CD14-positive monocyte (primary cell): ENCODE results near the gene RNF225. TPM values are rescaled to one million over a fixed set of nuclear protein-coding genes. Genes with fewer than 3 reads are reported as not detected.
"Not testable (repeated sequence)": the region's sequence is repeated elsewhere in the genome, so short reads cannot be mapped to it uniquely, and the experiment has no call there.

Experiments
- DNase-seq, 3 donors: peaks; one replicate each; pipeline ENCODE4 v3.0.0-alpha.2; 2011 to 2022
- H2AFZ ChIP-seq: 2 replicates; pipeline ENCODE4 v1.6.0; 2012; ENCODE audit warnings: mild to moderate bottlenecking, low read depth, low read length, inconsistent platforms; ENCODE audit not compliant: insufficient read depth, poor library complexity, severe bottlenecking
- H3K27ac ChIP-seq, 2 donors: 1 replicate in 1 of 2; 2 replicates in 1 of 2; pipeline ENCODE4 v1.5.1; 2012 to 2013; ENCODE audit warnings: low read length in 2 of 2, control low read depth in 1 of 2, inconsistent platforms in 1 of 2, low read depth in 1 of 2, mild to moderate bottlenecking in 1 of 2
- H3K27me3 ChIP-seq, 2 donors: one replicate each; pipeline versions ENCODE4 v1.6.0 to v1.6.1; 2011 to 2013; ENCODE audit warnings: low read length in 2 of 2; ENCODE audit not compliant: control insufficient read depth in 2 of 2, insufficient read depth in 2 of 2
- H3K36me3 ChIP-seq, 2 donors: replicated peaks in 1 of 2; 1 replicate in 1 of 2; 2 replicates in 1 of 2; pipeline versions ENCODE4 v1.5.1 to v1.6.1; 2012 to 2013; ENCODE audit warnings: low read length in 2 of 2, control low read depth in 1 of 2, inconsistent platforms in 1 of 2, mild to moderate bottlenecking in 1 of 2; ENCODE audit not compliant: insufficient read depth in 2 of 2, control insufficient read depth in 1 of 2
- H3K4me1 ChIP-seq, 2 donors: 1 replicate in 1 of 2; 2 replicates in 1 of 2; pipeline versions ENCODE4 v1.5.1 to v1.6.1; 2012 to 2013; ENCODE audit warnings: low read length in 2 of 2, control low read depth in 1 of 2, inconsistent platforms in 1 of 2, mild to moderate bottlenecking in 1 of 2, moderate library complexity in 1 of 2; ENCODE audit not compliant: insufficient read depth in 2 of 2, control insufficient read depth in 1 of 2
- H3K4me2 ChIP-seq: replicated peaks from 2 replicates; pipeline ENCODE3; 2012; ENCODE audit warnings: low read length, moderate library complexity, mild to moderate bottlenecking; ENCODE audit not compliant: poor library complexity, severe bottlenecking; ENCODE audit errors: extremely low read depth
- H3K4me3 ChIP-seq, 3 experiments: fragments of 200-600 bp in 1 of 3; sonication (generic) in 1 of 3; replicated peaks in 1 of 3; 1 replicate in 2 of 3; 2 replicates in 1 of 3; pipeline ENCODE4 v1.5.1; 2011 to 2013; ENCODE audit warnings: low read length in 3 of 3, mild to moderate bottlenecking in 3 of 3, control low read depth in 2 of 3, low read depth in 2 of 3, inconsistent platforms in 1 of 3, moderate library complexity in 1 of 3
- H3K79me2 ChIP-seq: 2 replicates; pipeline ENCODE4 v1.6.0; 2012; ENCODE audit warnings: mild to moderate bottlenecking, control low read depth, inconsistent platforms, low read length, moderate library complexity; ENCODE audit not compliant: insufficient read depth
- H3K9ac ChIP-seq: 2 replicates; pipeline ENCODE4 v1.6.0; 2017; ENCODE audit warnings: low read length, mild to moderate bottlenecking; ENCODE audit not compliant: insufficient read depth, poor library complexity, severe bottlenecking
- H3K9me3 ChIP-seq, 2 donors: replicated peaks in 1 of 2; 1 replicate in 1 of 2; 2 replicates in 1 of 2; pipeline versions ENCODE4 v1.5.1 to v1.6.1; 2012 to 2013; ENCODE audit warnings: low read length in 2 of 2, control low read depth in 1 of 2; ENCODE audit not compliant: control insufficient read depth in 1 of 2, insufficient read depth in 1 of 2
- H4K20me1 ChIP-seq: 2 replicates; pipeline ENCODE4 v1.6.0; 2012; ENCODE audit warnings: mild to moderate bottlenecking, low read length, control low read depth, moderate library complexity; ENCODE audit not compliant: insufficient read depth
- H3K27ac Mint-ChIP-seq, 7 donors: one replicate each; pipeline ENCODE4 v1.8.0; 2020; ENCODE audit warnings: mild to moderate bottlenecking in 7 of 7, mixed read lengths in 7 of 7, moderate library complexity in 6 of 7, inconsistent platforms in 2 of 7
- H3K27me3 Mint-ChIP-seq, 3 donors: one replicate each; pipeline ENCODE4 v1.8.0; 2021 to 2022; ENCODE audit warnings: low read depth in 3 of 3, mild to moderate bottlenecking in 3 of 3, mixed read lengths in 3 of 3, moderate library complexity in 3 of 3, inconsistent platforms in 1 of 3
- H3K36me3 Mint-ChIP-seq, 2 donors: one replicate each; pipeline ENCODE4 v1.8.0; 2020; ENCODE audit warnings: mixed read lengths in 2 of 2, inconsistent platforms in 1 of 2, mild to moderate bottlenecking in 1 of 2
- H3K4me1 Mint-ChIP-seq: one replicate; pipeline ENCODE4 v1.8.0; 2020; ENCODE audit warnings: mild to moderate bottlenecking, mixed read lengths
- H3K4me3 Mint-ChIP-seq, 2 donors: one replicate each; pipeline ENCODE4 v1.8.0; 2020; ENCODE audit warnings: mild to moderate bottlenecking in 2 of 2, mixed read lengths in 2 of 2, moderate library complexity in 1 of 2
- H3K9me3 Mint-ChIP-seq, 7 donors: one replicate each; pipeline ENCODE4 v1.8.0; 2020 to 2022; ENCODE audit warnings: mixed read lengths in 7 of 7, mild to moderate bottlenecking in 6 of 7, moderate library complexity in 6 of 7, inconsistent platforms in 2 of 7
- CTCF ChIP-seq: fragments of 200-600 bp; IDR thresholded peaks from one replicate; pipeline ENCODE4 v1.8.0; 2022; ENCODE audit warnings: antibody characterized with exemption, mild to moderate bottlenecking
- WGBS: methylation state at CpG from one replicate; pipeline ENCODE4 v1.1.5; 2013; ENCODE audit warnings: missing lambda C conversion rate; ENCODE audit not compliant: insufficient coverage; 5-methylcytosine and 5-hydroxymethylcytosine counted together
- intact Hi-C, 2 donors: fragments of 100-400 bp; cut with micrococcal nuclease; formaldehyde crosslinking; loops; one replicate each; pipeline versions ENCODE4 v1.15.0 to v1.15.1; 2023
- polyA plus RNA-seq, 3 donors: library from polyadenylated mRNA; depleted of rRNA in 1 of 3; unstranded in 2 of 3; stranded (reverse) in 1 of 3; fragments of 300-500 nt in 2 of 3; fragments of >200 nt in 1 of 3; fragmentation: Illumina TruSeq in 2 of 3; gene quantifications; 1 replicate in 2 of 3; 2 replicates in 1 of 3; pipeline ENCODE4 v1.2.3, GENCODE V29; 2012 to 2021

Gene RNF225
- polyA plus RNA-seq, 3 donors: not detected

DNA sequence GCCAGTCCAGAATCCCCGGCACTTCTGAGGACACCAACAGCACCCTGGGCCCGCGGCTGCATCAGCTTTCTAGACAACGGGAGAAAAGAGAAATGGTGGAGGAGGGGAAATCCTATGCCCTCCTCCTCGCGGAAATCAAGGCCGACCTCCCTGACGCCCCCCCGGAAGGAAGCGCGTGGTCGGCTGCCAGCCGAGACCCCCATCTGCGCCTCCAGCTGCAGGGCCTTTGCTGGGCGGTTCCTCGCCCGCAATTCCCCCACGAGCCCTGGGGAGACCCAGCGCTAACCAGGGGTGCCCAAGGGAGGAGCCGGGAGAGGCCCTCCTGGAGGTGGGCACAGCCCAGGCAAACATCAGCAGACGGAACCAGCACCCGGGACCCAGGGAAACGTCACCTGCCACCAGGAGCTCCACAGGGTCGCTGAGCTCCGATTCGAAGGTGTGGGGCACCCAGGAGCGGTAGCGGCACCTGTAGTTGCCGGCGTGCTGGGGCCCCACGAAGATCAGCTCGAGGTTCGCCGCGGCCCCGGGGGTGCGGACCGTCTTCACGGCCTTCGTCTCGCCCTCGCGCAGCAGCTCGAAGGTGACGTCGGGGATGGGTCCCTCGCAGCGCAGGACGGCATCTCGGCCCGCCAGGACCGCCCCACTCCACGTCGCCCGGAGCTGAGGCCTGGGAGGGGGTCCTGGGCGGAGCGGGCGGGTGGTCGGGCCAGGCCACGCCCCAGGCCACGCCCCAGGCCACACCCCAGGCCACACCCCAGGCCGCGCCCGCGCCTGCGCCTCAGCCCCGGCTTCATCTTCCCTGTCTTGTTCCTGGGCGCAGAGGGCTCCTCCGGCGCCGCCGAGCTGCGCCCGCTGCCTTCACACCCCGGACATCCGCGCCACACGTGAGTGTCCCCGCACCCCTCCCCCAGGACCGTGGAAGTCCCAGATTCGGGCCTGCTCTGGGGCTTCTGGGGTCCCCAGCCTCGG lies 48.2 kb upstream of the RNF225 start:
- H4K20me1 ChIP-seq: no peaks in the 10 kb centered on the region
- no peaks in the 10 kb centered on the region for H3K79me2 ChIP-seq
- peak overlapping the region; percentile 62 to 89 (median 73) for H3K4me3 ChIP-seq
- TF ChIP-seq CTCF: no peak
- Mint-ChIP-seq H3K27me3 (peaks cover 7 to 39% (median 16%) of the 10 kb centered on the region in 3 donors), H3K9me3 (peaks cover 0 to 16% (median 4%) of the 10 kb centered on the region in 7 donors), H3K4me3 (peak overlapping the region; percentile 93 to 98), H3K27ac (peak overlapping the region; percentile 55 to 88 (median 84)), H3K36me3 (peaks cover 13 to 24% of the 10 kb centered on the region in 2 donors), H3K4me1 (peaks cover 30% of the 10 kb centered on the region)
- DNase-seq: peak; percentile 47 to 57 (median 47)
- peaks cover 0 to 26% of the 10 kb centered on the region in 2 donors for H3K27me3 ChIP-seq
- peak overlapping the region in 1 of 2 donors; percentile 75 for H3K27ac ChIP-seq
- H3K9ac ChIP-seq: peak overlapping the region; percentile 70
- H2AFZ ChIP-seq: peak overlapping the region; percentile 94
- peak overlapping the region; percentile 98 for H3K4me2 ChIP-seq
- H3K36me3 ChIP-seq: peaks cover 0 to 5% of the 10 kb centered on the region in 2 donors
- no peaks in the 10 kb centered on the region for H3K9me3 ChIP-seq
- peaks cover 16 to 31% of the 10 kb centered on the region in 2 donors for H3K4me1 ChIP-seq
- intact Hi-C loops: no loop called here
- under 1% methylated on average over 76 of the region's 82 CpGs for WGBS

DNA sequence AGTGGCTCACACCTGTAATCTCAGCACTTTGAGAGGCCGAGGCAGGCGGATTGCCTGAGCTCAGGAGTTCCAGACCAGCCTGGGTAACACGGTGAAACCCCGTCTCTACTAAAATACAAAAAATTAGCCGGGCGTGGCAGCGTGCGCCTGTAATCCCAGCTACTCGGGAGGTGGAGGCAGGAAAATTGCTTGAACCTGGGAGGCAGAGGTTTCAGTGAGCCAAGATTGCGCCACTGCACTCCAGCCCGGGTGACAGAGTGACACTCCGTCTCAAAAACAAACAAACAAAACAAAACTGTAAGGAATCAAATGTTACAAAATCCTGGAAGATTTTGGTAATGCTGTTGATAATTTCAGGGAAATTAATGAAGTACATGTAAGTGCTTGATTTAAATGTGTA lies 47.4 kb upstream of the RNF225 start:
- peak overlapping the region; percentile 94 for H2AFZ ChIP-seq
- DNase-seq, intact Hi-C loops, H3K9me3 ChIP-seq, H3K79me2 ChIP-seq, H3K36me3 ChIP-seq, H4K20me1 ChIP-seq: not testable (repeated sequence)
- WGBS: 31% methylated on average over 2 of the region's 12 CpGs
- peak overlapping the region in 1 of 2 donors; percentile 75 for H3K27ac ChIP-seq
- peaks cover 0 to 13% (median 4%) of the 10 kb centered on the region in 7 donors for H3K9me3 Mint-ChIP-seq
- peak overlapping the region in 6 of 7 donors; percentile 55 to 88 (median 84) for H3K27ac Mint-ChIP-seq
- H3K4me3 Mint-ChIP-seq: peak overlapping the region; percentile 93 to 98
- peaks cover 0 to 26% of the 10 kb centered on the region in 2 donors for H3K27me3 ChIP-seq
- H3K4me1 ChIP-seq: peaks cover 16 to 31% of the 10 kb centered on the region in 2 donors
- H3K4me1 Mint-ChIP-seq: peaks cover 30% of the 10 kb centered on the region
- peak overlapping the region; percentile 70 for H3K9ac ChIP-seq
- peak overlapping the region; percentile 98 for H3K4me2 ChIP-seq
- H3K36me3 Mint-ChIP-seq: peaks cover 13 to 18% of the 10 kb centered on the region in 2 donors
- peaks cover 7 to 39% (median 16%) of the 10 kb centered on the region in 3 donors for H3K27me3 Mint-ChIP-seq
- peak overlapping the region; percentile 62 to 89 (median 73) for H3K4me3 ChIP-seq
